ENCODE data around the gene RARRES2.
"Not testable (repeated sequence)": the region's sequence is repeated elsewhere in the genome, so short reads cannot be mapped to it uniquely, and the experiment has no call there.

Gene RARRES2

GRCh38 chr7:150322114-150322832 lies 19.2 kb downstream of the RARRES2 start:
- H3K9me3 Mint-ChIP-seq = no peaks in the 10 kb centered on the region
- intact Hi-C loops (cut with micrococcal nuclease) = no loop called here

GRCh38 chr7:150321788-150322113 lies 19.7 kb downstream of the RARRES2 start:
- H3K4me3 Mint-ChIP-seq = no peak overlapping the region
- H3K27ac Mint-ChIP-seq = no peak overlapping the region
- no peaks in the 10 kb centered on the region for H3K36me3 Mint-ChIP-seq (ENCODE audit: low read depth)
- peaks cover 18% of the 10 kb centered on the region for H3K27me3 Mint-ChIP-seq
- intact Hi-C loops (cut with micrococcal nuclease) = no loop called here
- no peaks in the 10 kb centered on the region for H3K9me3 Mint-ChIP-seq
- peaks cover 51% of the 10 kb centered on the region for H3K4me1 Mint-ChIP-seq (ENCODE audit: low read depth)

More at GRCh38 chr7:150322114-150322832, 19.2 kb downstream of the RARRES2 start:
- peaks cover 57% of the 10 kb centered on the region for H3K4me1 Mint-ChIP-seq (ENCODE audit: low read depth)
- peak overlapping the region; percentile 63 for H3K27ac Mint-ChIP-seq
- H3K4me3 Mint-ChIP-seq = peak overlapping the region; percentile 76
- peaks cover 18% of the 10 kb centered on the region for H3K27me3 Mint-ChIP-seq
- no peaks in the 10 kb centered on the region for H3K36me3 Mint-ChIP-seq (ENCODE audit: low read depth)

GRCh38 chr7:150317748-150318444 lies 23.5 kb downstream of the RARRES2 start:
- Mint-ChIP-seq H3K36me3 (ENCODE audit: low read depth) (no peaks in the 10 kb centered on the region), H3K9me3 (no peaks in the 10 kb centered on the region), H3K27me3 (peaks cover 5% of the 10 kb centered on the region), H3K4me1 (ENCODE audit: low read depth) (peaks cover 24% of the 10 kb centered on the region), H3K4me3 (no peak overlapping the region), H3K27ac (no peak overlapping the region)
- intact Hi-C loops (cut with micrococcal nuclease) = no loop called here

GRCh38 chr7:150316987-150317386 lies 24.4 kb downstream of the RARRES2 start:
- H3K27me3 Mint-ChIP-seq; H3K4me3 Mint-ChIP-seq; H3K9me3 Mint-ChIP-seq; intact Hi-C loops (cut with micrococcal nuclease); H3K36me3 Mint-ChIP-seq (ENCODE audit: low read depth); H3K27ac Mint-ChIP-seq: not testable (repeated sequence)
- peaks cover 21% of the 10 kb centered on the region for H3K4me1 Mint-ChIP-seq (ENCODE audit: low read depth)

GRCh38 chr7:150314639-150315239 lies 26.7 kb downstream of the RARRES2 start:
- intact Hi-C loops (cut with micrococcal nuclease) = no loop called here
- peaks cover 10% of the 10 kb centered on the region for H3K4me1 Mint-ChIP-seq (ENCODE audit: low read depth)
- H3K36me3 Mint-ChIP-seq (ENCODE audit: low read depth) = no peaks in the 10 kb centered on the region
- H3K9me3 Mint-ChIP-seq = no peaks in the 10 kb centered on the region
- H3K27me3 Mint-ChIP-seq = no peaks in the 10 kb centered on the region
- H3K4me3 Mint-ChIP-seq = no peak overlapping the region
- H3K27ac Mint-ChIP-seq = no peak overlapping the region

GRCh38 chr7:150313870-150314269 lies 27.6 kb downstream of the RARRES2 start:
- Mint-ChIP-seq H3K36me3 (ENCODE audit: low read depth) (no peaks in the 10 kb centered on the region), H3K27me3 (no peaks in the 10 kb centered on the region), H3K9me3 (no peaks in the 10 kb centered on the region), H3K27ac (no peak overlapping the region), H3K4me3 (no peak overlapping the region), H3K4me1 (ENCODE audit: low read depth) (peaks cover 10% of the 10 kb centered on the region)
- intact Hi-C loops (cut with micrococcal nuclease) = no loop called here

GRCh38 chr7:150313367-150313809 lies 28.0 kb downstream of the RARRES2 start:
- no peaks in the 10 kb centered on the region for H3K36me3 Mint-ChIP-seq (ENCODE audit: low read depth)
- no peak overlapping the region for H3K4me3 Mint-ChIP-seq
- intact Hi-C loops (cut with micrococcal nuclease) = no loop called here
- no peaks in the 10 kb centered on the region for H3K9me3 Mint-ChIP-seq
- peaks cover 10% of the 10 kb centered on the region for H3K4me1 Mint-ChIP-seq (ENCODE audit: low read depth)
- H3K27ac Mint-ChIP-seq = no peak overlapping the region
- peaks cover 2% of the 10 kb centered on the region for H3K27me3 Mint-ChIP-seq

GRCh38 chr7:150312649-150313366 lies 28.6 kb downstream of the RARRES2 start:
- H3K9me3 Mint-ChIP-seq; H3K36me3 Mint-ChIP-seq (ENCODE audit: low read depth); H3K27me3 Mint-ChIP-seq; H3K4me3 Mint-ChIP-seq; intact Hi-C loops (cut with micrococcal nuclease); H3K27ac Mint-ChIP-seq: not testable (repeated sequence)
- peaks cover 10% of the 10 kb centered on the region for H3K4me1 Mint-ChIP-seq (ENCODE audit: low read depth)

- Mint-ChIP-seq H3K4me3 (no peak overlapping the region), H3K9me3 (no peaks in the 10 kb centered on the region), H3K27me3 (peaks cover 3% of the 10 kb centered on the region), H3K4me1 (ENCODE audit: low read depth) (peaks cover 10% of the 10 kb centered on the region), H3K27ac (no peak overlapping the region), H3K36me3 (ENCODE audit: low read depth) (no peaks in the 10 kb centered on the region)
- intact Hi-C loops (cut with micrococcal nuclease) = no loop called here
Measured at GRCh38 chr7:150311711-150312110, 29.7 kb downstream of the RARRES2 start.

- intact Hi-C loops (cut with micrococcal nuclease) = no loop called here
Measured at GRCh38 chr7:150311146-150311545, 30.3 kb downstream of the RARRES2 start.

GRCh38 chr7:150308575-150308974 lies 32.9 kb downstream of the RARRES2 start:
- Mint-ChIP-seq H3K9me3 (no peaks in the 10 kb centered on the region), H3K4me1 (ENCODE audit: low read depth) (peaks cover 9% of the 10 kb centered on the region), H3K27me3 (peaks cover 3% of the 10 kb centered on the region), H3K36me3 (ENCODE audit: low read depth) (no peaks in the 10 kb centered on the region), H3K4me3 (no peak overlapping the region), H3K27ac (no peak overlapping the region)
- intact Hi-C loops (cut with micrococcal nuclease) = no loop called here

More at GRCh38 chr7:150311146-150311545, 30.3 kb downstream of the RARRES2 start:
- H3K4me1 Mint-ChIP-seq (ENCODE audit: low read depth) = peaks cover 10% of the 10 kb centered on the region
- no peaks in the 10 kb centered on the region for H3K9me3 Mint-ChIP-seq
- H3K4me3 Mint-ChIP-seq = no peak overlapping the region
- H3K36me3 Mint-ChIP-seq (ENCODE audit: low read depth) = no peaks in the 10 kb centered on the region
- H3K27me3 Mint-ChIP-seq = peaks cover 3% of the 10 kb centered on the region
- H3K27ac Mint-ChIP-seq = no peak overlapping the region

GRCh38 chr7:150307904-150308303 lies 33.5 kb downstream of the RARRES2 start:
- H3K36me3 Mint-ChIP-seq (ENCODE audit: low read depth) = no peaks in the 10 kb centered on the region
- peaks cover 3% of the 10 kb centered on the region for H3K4me1 Mint-ChIP-seq (ENCODE audit: low read depth)
- peaks cover 3% of the 10 kb centered on the region for H3K27me3 Mint-ChIP-seq
- H3K4me3 Mint-ChIP-seq = no peak overlapping the region
- intact Hi-C loops (cut with micrococcal nuclease) = no loop called here
- H3K9me3 Mint-ChIP-seq = no peaks in the 10 kb centered on the region
- no peak overlapping the region for H3K27ac Mint-ChIP-seq

GRCh38 chr7:150307129-150307528 lies 34.3 kb downstream of the RARRES2 start:
- Mint-ChIP-seq H3K27me3 (peaks cover 3% of the 10 kb centered on the region), H3K9me3 (no peaks in the 10 kb centered on the region), H3K27ac (no peak overlapping the region), H3K4me1 (ENCODE audit: low read depth) (no peaks in the 10 kb centered on the region), H3K36me3 (ENCODE audit: low read depth) (no peaks in the 10 kb centered on the region), H3K4me3 (no peak overlapping the region)
- intact Hi-C loops (cut with micrococcal nuclease) = no loop called here

- H3K9me3 Mint-ChIP-seq, H3K27ac Mint-ChIP-seq: not testable (repeated sequence)
Measured at GRCh38 chr7:150306377-150306776, 35.1 kb downstream of the RARRES2 start.

More at GRCh38 chr7:150306377-150306776, 35.1 kb downstream of the RARRES2 start:
- H3K36me3 Mint-ChIP-seq (ENCODE audit: low read depth); H3K4me1 Mint-ChIP-seq (ENCODE audit: low read depth); H3K27me3 Mint-ChIP-seq; intact Hi-C loops (cut with micrococcal nuclease); H3K4me3 Mint-ChIP-seq: not testable (repeated sequence)

Data from dendritic cell treated with granulocyte-macrophage colony-stimulating factor and Interleukin-4, amounts not matched to agents 40 ng/mL and 50 ng/mL, for 4 days (primary cell).